ENCODE measurements around the gene IL3RA.

- no peak for TF ChIP-seq POLR2A (IDR thresholded peaks at IDR 0.05; ENCODE audit: low read depth, low read length)
- TF ChIP-seq POLR2AphosphoS5 (IDR thresholded peaks at IDR 0.05; ENCODE audit: low read depth, low read length), result no peak
- no peak for TF ChIP-seq TAF1 (IDR thresholded peaks at IDR 0.05; ENCODE audit: borderline replicate concordance, low read depth, low read length)
Measured at GRCh38 chrX:1421433-1422134, 85.0 kb downstream of the IL3RA start.

Measured in GM12892 (cell line).